Liver (tissue), 9 donors: ENCODE results near the gene CRELD2. TPM values are rescaled to one million over a fixed set of nuclear protein-coding genes. Genes with fewer than 3 reads are reported as not detected.

Source experiments
- DNase-seq: peaks from one replicate; pipeline ENCODE4 v3.0.0-alpha.2; 2017; ENCODE audit warnings: low spot score
- H3K27ac ChIP-seq, 2 donors: one replicate each; pipeline ENCODE4 v1.7.0; 2013; ENCODE audit warnings: inconsistent platforms in 2 of 2, low read length in 2 of 2, control low read depth in 1 of 2, low read depth in 1 of 2, mild to moderate bottlenecking in 1 of 2
- H3K27me3 ChIP-seq, 4 donors: one replicate each; pipeline versions ENCODE4 v1.6.1 to v1.7.0; 2013; ENCODE audit warnings: low read length in 3 of 4, inconsistent platforms in 1 of 4, mild to moderate bottlenecking in 1 of 4, moderate library complexity in 1 of 4; ENCODE audit not compliant: control insufficient read depth in 4 of 4, insufficient read depth in 4 of 4
- H3K36me3 ChIP-seq, 4 donors: one replicate each; pipeline versions ENCODE4 v1.6.1 to v1.7.0; 2013; ENCODE audit warnings: low read length in 3 of 4, mild to moderate bottlenecking in 3 of 4, low read depth in 1 of 4, moderate library complexity in 1 of 4; ENCODE audit not compliant: control insufficient read depth in 4 of 4, insufficient read depth in 3 of 4
- H3K4me1 ChIP-seq, 4 donors: one replicate each; pipeline versions ENCODE4 v1.6.1 to v1.7.0; 2013; ENCODE audit warnings: low read length in 3 of 4, mild to moderate bottlenecking in 3 of 4, moderate library complexity in 1 of 4; ENCODE audit not compliant: control insufficient read depth in 4 of 4, insufficient read depth in 4 of 4
- H3K4me3 ChIP-seq, 3 donors: one replicate each; pipeline versions ENCODE4 v1.6.1 to v1.7.0; 2013; ENCODE audit warnings: low read length in 3 of 3, control low read depth in 1 of 3, low read depth in 1 of 3, mild to moderate bottlenecking in 1 of 3
- H3K9ac ChIP-seq, 2 donors: one replicate each; pipeline ENCODE4 v1.7.0; 2013; ENCODE audit warnings: low read length in 2 of 2, mild to moderate bottlenecking in 2 of 2, moderate library complexity in 2 of 2, control low read depth in 1 of 2, low read depth in 1 of 2
- H3K9me3 ChIP-seq, 4 donors: one replicate each; pipeline versions ENCODE4 v1.6.1 to v1.7.0; 2013; ENCODE audit warnings: low read length in 3 of 4; ENCODE audit not compliant: control insufficient read depth in 4 of 4
- EGR1 ChIP-seq, 2 donors: IDR thresholded peaks; 2 replicates each; pipeline ENCODE4 v1.6.1; 2016 to 2018; ENCODE audit warnings: antibody characterized with exemption in 2 of 2, low read depth in 2 of 2
- FOXA1 ChIP-seq: IDR thresholded peaks from 2 replicates; pipeline ENCODE4 v1.6.1; 2016; ENCODE audit warnings: antibody characterized with exemption
- FOXA2 ChIP-seq: IDR thresholded peaks from 2 replicates; pipeline ENCODE4 v1.6.1; 2016; ENCODE audit warnings: antibody characterized with exemption
- GABPA ChIP-seq, 2 donors: IDR thresholded peaks in 1 of 2; conservative IDR thresholded peaks in 1 of 2; 2 replicates each; pipeline ENCODE4 v1.6.1; 2016; ENCODE audit warnings: antibody characterized with exemption in 2 of 2, mild to moderate bottlenecking in 1 of 2, moderate library complexity in 1 of 2
- HNF4A ChIP-seq, 2 donors: conservative IDR thresholded peaks; 2 replicates each; pipeline ENCODE4 v1.6.1; 2016; ENCODE audit warnings: antibody characterized with exemption in 2 of 2, mild to moderate bottlenecking in 2 of 2
- NR2F2 ChIP-seq: IDR thresholded peaks from 2 replicates; pipeline ENCODE4 v1.6.1; 2016; ENCODE audit warnings: antibody characterized with exemption
- RAD21 ChIP-seq, 2 donors: IDR thresholded peaks; 2 replicates each; pipeline ENCODE4 v1.6.1; 2016; ENCODE audit warnings: antibody characterized with exemption in 2 of 2, mild to moderate bottlenecking in 2 of 2
- RXRA ChIP-seq, 2 donors: IDR thresholded peaks; 2 replicates each; pipeline ENCODE4 v1.6.1; 2017 to 2018; ENCODE audit warnings: antibody characterized with exemption in 2 of 2, mild to moderate bottlenecking in 1 of 2
- SP1 ChIP-seq: IDR thresholded peaks from 2 replicates; pipeline ENCODE4 v1.6.1; 2018; ENCODE audit warnings: antibody characterized with exemption, mild to moderate bottlenecking
- TAF1 ChIP-seq: conservative IDR thresholded peaks from 2 replicates; pipeline ENCODE4 v1.6.1; 2016; ENCODE audit warnings: antibody characterized with exemption, mild to moderate bottlenecking
- YY1 ChIP-seq: IDR thresholded peaks from 2 replicates; pipeline ENCODE4 v1.6.1; 2016; ENCODE audit warnings: antibody characterized with exemption, mild to moderate bottlenecking
- WGBS: extraction: QIAGEN DNeasy Blood & Tissue Kit; methylation state at CpG from one replicate; pipeline ENCODE4 v1.1.7; 2013; 5-methylcytosine and 5-hydroxymethylcytosine counted together
- polyA plus RNA-seq, 2 donors: library from polyadenylated mRNA; stranded (reverse) in 1 of 2; unstranded in 1 of 2; fragments of 200-250 nt in 1 of 2; fragments of >200 nt in 1 of 2; fragmentation: Nextera tagmentation in 1 of 2; extraction: Ambion mirVana in 1 of 2; gene quantifications; one replicate each; pipeline versions ENCODE4 v1.2.1 to v1.2.3, GENCODE V29; 2013 to 2015
- total RNA-seq, 2 donors: library from RNA; depleted of rRNA; stranded (reverse); fragments of >200 nt; gene quantifications; one replicate each; pipeline ENCODE4 v1.2.3, GENCODE V29; 2014
- TF ChIP-seq, protein P1 (sequence below): IDR thresholded peaks from 2 replicates; pipeline ENCODE4 v1.6.1; 2016; ENCODE audit warnings: antibody characterized with exemption
- TF ChIP-seq, protein P2 (sequence below): fragments of 150-350 bp; IDR thresholded peaks from 2 replicates; pipeline ENCODE4 v1.5.1; 2017; ENCODE audit warnings: improper control_type of control experiment, low read depth, low read length; ENCODE audit not compliant: missing input control
- TF ChIP-seq, protein P3 (sequence below): IDR thresholded peaks from 2 replicates; pipeline ENCODE4 v1.6.1; 2016; ENCODE audit warnings: antibody characterized with exemption, mild to moderate bottlenecking
- TF ChIP-seq, protein P4 (sequence below): IDR thresholded peaks from 2 replicates; pipeline ENCODE4 v1.6.1; 2016; ENCODE audit warnings: antibody characterized with exemption
- TF ChIP-seq, protein P5 (sequence below): IDR thresholded peaks from 2 replicates; pipeline ENCODE4 v1.6.1; 2016; ENCODE audit warnings: antibody characterized with exemption
- donor health status: healthy.
- donor health status: healthy.
- donor health status: healthy.
- donor health status: healthy.
- donor health status: healthy.

Gene CRELD2
- total and polyA plus RNA-seq, 4 donors, result 17.2 to 98.1 (median 57.1) TPM

DNA sequence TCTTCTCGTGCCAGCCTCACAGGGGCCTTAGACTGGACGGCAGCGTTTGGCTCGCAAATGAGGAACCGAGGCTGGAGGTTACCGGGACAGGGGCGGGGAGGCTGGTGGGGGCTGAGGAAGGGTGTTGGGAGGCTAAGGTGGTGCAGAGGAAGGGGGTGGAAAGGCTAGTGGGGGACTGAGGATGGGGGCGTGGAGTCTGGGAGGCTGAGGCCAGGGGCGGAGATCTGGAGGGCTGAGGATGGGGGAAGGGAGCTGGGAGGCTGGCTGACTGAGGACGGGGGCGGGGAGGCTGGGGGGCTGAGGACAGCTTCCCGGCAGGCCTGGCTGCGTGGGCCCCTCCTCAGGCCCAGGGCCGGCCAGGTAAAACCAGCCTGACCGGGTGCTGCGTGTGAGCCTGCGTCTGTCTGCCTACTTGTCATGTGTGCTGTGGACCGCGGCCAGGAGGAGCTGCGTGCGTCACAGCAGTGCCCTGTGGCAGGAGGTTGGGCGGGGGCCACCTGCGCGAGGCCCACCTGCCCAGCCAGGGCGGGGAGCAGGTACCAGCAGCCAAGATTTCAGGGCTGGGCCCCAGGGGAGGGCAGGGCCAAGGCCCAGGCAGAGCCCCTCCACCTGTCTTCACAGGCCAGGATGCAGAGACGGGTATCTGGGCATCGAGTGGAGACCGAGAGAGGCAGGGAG is 32.7 kb downstream of the CRELD2 start:
- H3K4me1 ChIP-seq, result peaks cover 23 to 62% (median 46%) of the 10 kb centered on the region in 4 donors
- no peak for DNase-seq
- no peaks in the 10 kb centered on the region for H3K36me3 ChIP-seq
- no peak overlapping the region for H3K9ac ChIP-seq
- 70% methylated on average over 28 of the region's 28 CpGs for WGBS
- TF ChIP-seq FOXA1 (no peak), RXRA (IDR thresholded peaks at IDR 0.05) (peak in 1 of 2 donors; percentile 33), SP1 (peak; percentile 32), FOXA2 (no peak), TAF1 (no peak), RAD21 (IDR thresholded peaks at IDR 0.05) (no peak), EGR1 (IDR thresholded peaks at IDR 0.05; ENCODE audit: low read depth in 2 of 2) (no peak), HNF4A (conservative IDR thresholded peaks at IDR 0.05) (no peak)
- TF ChIP-seq, protein P1, sequence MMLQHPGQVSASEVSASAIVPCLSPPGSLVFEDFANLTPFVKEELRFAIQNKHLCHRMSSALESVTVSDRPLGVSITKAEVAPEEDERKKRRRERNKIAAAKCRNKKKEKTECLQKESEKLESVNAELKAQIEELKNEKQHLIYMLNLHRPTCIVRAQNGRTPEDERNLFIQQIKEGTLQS, result no peak
- TF ChIP-seq, protein P2, sequence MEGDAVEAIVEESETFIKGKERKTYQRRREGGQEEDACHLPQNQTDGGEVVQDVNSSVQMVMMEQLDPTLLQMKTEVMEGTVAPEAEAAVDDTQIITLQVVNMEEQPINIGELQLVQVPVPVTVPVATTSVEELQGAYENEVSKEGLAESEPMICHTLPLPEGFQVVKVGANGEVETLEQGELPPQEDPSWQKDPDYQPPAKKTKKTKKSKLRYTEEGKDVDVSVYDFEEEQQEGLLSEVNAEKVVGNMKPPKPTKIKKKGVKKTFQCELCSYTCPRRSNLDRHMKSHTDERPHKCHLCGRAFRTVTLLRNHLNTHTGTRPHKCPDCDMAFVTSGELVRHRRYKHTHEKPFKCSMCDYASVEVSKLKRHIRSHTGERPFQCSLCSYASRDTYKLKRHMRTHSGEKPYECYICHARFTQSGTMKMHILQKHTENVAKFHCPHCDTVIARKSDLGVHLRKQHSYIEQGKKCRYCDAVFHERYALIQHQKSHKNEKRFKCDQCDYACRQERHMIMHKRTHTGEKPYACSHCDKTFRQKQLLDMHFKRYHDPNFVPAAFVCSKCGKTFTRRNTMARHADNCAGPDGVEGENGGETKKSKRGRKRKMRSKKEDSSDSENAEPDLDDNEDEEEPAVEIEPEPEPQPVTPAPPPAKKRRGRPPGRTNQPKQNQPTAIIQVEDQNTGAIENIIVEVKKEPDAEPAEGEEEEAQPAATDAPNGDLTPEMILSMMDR, result no peak
- TF ChIP-seq, protein P3, sequence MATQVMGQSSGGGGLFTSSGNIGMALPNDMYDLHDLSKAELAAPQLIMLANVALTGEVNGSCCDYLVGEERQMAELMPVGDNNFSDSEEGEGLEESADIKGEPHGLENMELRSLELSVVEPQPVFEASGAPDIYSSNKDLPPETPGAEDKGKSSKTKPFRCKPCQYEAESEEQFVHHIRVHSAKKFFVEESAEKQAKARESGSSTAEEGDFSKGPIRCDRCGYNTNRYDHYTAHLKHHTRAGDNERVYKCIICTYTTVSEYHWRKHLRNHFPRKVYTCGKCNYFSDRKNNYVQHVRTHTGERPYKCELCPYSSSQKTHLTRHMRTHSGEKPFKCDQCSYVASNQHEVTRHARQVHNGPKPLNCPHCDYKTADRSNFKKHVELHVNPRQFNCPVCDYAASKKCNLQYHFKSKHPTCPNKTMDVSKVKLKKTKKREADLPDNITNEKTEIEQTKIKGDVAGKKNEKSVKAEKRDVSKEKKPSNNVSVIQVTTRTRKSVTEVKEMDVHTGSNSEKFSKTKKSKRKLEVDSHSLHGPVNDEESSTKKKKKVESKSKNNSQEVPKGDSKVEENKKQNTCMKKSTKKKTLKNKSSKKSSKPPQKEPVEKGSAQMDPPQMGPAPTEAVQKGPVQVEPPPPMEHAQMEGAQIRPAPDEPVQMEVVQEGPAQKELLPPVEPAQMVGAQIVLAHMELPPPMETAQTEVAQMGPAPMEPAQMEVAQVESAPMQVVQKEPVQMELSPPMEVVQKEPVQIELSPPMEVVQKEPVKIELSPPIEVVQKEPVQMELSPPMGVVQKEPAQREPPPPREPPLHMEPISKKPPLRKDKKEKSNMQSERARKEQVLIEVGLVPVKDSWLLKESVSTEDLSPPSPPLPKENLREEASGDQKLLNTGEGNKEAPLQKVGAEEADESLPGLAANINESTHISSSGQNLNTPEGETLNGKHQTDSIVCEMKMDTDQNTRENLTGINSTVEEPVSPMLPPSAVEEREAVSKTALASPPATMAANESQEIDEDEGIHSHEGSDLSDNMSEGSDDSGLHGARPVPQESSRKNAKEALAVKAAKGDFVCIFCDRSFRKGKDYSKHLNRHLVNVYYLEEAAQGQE, result no peak
- no peak overlapping the region for H3K4me3 ChIP-seq
- H3K27me3 ChIP-seq, result no peaks in the 10 kb centered on the region
- H3K9me3 ChIP-seq, result no peaks in the 10 kb centered on the region
- H3K27ac ChIP-seq, result peak overlapping the region in 1 of 2 donors; percentile 17

DNA sequence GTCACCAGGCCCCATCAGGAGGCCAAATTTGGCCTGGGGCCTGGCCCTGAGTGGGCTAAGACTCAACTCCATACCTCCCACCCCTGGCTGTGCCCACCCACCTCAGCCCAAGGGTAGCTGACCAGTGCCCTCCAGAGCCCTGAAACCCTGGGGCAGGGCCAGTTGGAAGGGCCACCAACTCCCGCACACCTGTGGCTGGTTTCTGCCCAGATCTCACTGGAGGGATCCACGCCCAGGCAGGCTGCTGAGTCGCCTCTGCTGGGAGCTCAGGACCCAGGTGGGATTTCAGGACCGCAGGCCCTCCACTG is 33.2 kb downstream of the CRELD2 start:
- Histone ChIP-seq H3K27me3 (no peaks in the 10 kb centered on the region), H3K4me1 (peaks cover 27 to 62% (median 46%) of the 10 kb centered on the region in 4 donors), H3K27ac (no peak overlapping the region), H3K36me3 (no peaks in the 10 kb centered on the region), H3K9me3 (no peaks in the 10 kb centered on the region), H3K4me3 (no peak overlapping the region), H3K9ac (no peak overlapping the region)
- no peak for DNase-seq
- 83% methylated on average over 4 of the region's 4 CpGs for WGBS
- TF ChIP-seq GABPA (IDR thresholded peaks at IDR 0.05 in 1 of 2, conservative IDR thresholded peaks at IDR 0.05 in 1 of 2) (no peak), HNF4A (conservative IDR thresholded peaks at IDR 0.05) (no peak), EGR1 (IDR thresholded peaks at IDR 0.05; ENCODE audit: low read depth in 2 of 2) (no peak), NR2F2 (no peak), TAF1 (no peak), FOXA2 (no peak), SP1 (no peak), YY1 (no peak), FOXA1 (no peak), RAD21 (IDR thresholded peaks at IDR 0.05) (no peak)
- TF ChIP-seq, protein P1, result no peak
- TF ChIP-seq, protein P2, result no peak
- TF ChIP-seq, protein P4, sequence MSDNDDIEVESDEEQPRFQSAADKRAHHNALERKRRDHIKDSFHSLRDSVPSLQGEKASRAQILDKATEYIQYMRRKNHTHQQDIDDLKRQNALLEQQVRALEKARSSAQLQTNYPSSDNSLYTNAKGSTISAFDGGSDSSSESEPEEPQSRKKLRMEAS, result no peak
- TF ChIP-seq, protein P5, sequence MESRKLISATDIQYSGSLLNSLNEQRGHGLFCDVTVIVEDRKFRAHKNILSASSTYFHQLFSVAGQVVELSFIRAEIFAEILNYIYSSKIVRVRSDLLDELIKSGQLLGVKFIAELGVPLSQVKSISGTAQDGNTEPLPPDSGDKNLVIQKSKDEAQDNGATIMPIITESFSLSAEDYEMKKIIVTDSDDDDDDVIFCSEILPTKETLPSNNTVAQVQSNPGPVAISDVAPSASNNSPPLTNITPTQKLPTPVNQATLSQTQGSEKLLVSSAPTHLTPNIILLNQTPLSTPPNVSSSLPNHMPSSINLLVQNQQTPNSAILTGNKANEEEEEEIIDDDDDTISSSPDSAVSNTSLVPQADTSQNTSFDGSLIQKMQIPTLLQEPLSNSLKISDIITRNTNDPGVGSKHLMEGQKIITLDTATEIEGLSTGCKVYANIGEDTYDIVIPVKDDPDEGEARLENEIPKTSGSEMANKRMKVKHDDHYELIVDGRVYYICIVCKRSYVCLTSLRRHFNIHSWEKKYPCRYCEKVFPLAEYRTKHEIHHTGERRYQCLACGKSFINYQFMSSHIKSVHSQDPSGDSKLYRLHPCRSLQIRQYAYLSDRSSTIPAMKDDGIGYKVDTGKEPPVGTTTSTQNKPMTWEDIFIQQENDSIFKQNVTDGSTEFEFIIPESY, result no peak
- TF ChIP-seq, protein P3, result no peak
